Kidney (tissue), 14 donors: Measurements from ENCODE around the gene CDC42BPG. TPM values are rescaled to one million over a fixed set of nuclear protein-coding genes. Genes with fewer than 3 reads are reported as not detected.
A peak's percentile ranks its signal among the peaks of the same experiment; 100 is the strongest.

Source experiments
- DNase-seq, 5 donors: peaks; one replicate each; pipeline ENCODE4 v3.0.0-alpha.2; 2013 to 2020
- FAIRE-seq: peaks from 2 replicates; lab custom pipeline; 2012; peaks lifted over from hg19 to GRCh38; lab: Jason Lieb, UNC
- H3K27ac ChIP-seq, 2 donors: one replicate each; pipeline ENCODE4 v1.7.0; 2013; ENCODE audit warnings: low read depth in 2 of 2, low read length in 2 of 2, inconsistent platforms in 1 of 2
- H3K27me3 ChIP-seq: one replicate; pipeline ENCODE4 v1.7.1; 2013; ENCODE audit warnings: low read length, inconsistent platforms; ENCODE audit not compliant: control insufficient read depth, insufficient read depth
- H3K36me3 ChIP-seq, 3 donors: one replicate each; pipeline versions ENCODE4 v1.7.0 to v1.7.1; 2013; ENCODE audit warnings: low read length in 3 of 3, control low read depth in 1 of 3, inconsistent platforms in 1 of 3; ENCODE audit not compliant: insufficient read depth in 3 of 3, control insufficient read depth in 2 of 3
- H3K4me1 ChIP-seq, 3 donors: one replicate each; pipeline versions ENCODE4 v1.7.0 to v1.7.1; 2013; ENCODE audit warnings: low read length in 3 of 3, inconsistent platforms in 1 of 3, low read depth in 1 of 3; ENCODE audit not compliant: control insufficient read depth in 2 of 3, insufficient read depth in 2 of 3
- H3K4me3 ChIP-seq, 3 donors: one replicate each; pipeline versions ENCODE4 v1.7.0 to v1.8.1; 2013; ENCODE audit warnings: low read length in 3 of 3, control low read depth in 1 of 3, inconsistent platforms in 1 of 3
- H3K9ac ChIP-seq, 3 donors: one replicate each; pipeline versions ENCODE4 v1.7.0 to v1.7.1; 2013; ENCODE audit warnings: low read length in 3 of 3, control low read depth in 1 of 3, inconsistent platforms in 1 of 3
- H3K9me3 ChIP-seq, 3 donors: one replicate each; pipeline versions ENCODE4 v1.7.0 to v1.7.1; 2013; ENCODE audit warnings: low read length in 3 of 3, control low read depth in 1 of 3, inconsistent platforms in 1 of 3; ENCODE audit not compliant: control insufficient read depth in 2 of 3, insufficient read depth in 1 of 3
- intact Hi-C: fragments of 100-400 bp; cut with DNase I; formaldehyde crosslinking; loops from one replicate; pipeline ENCODE4 v1.11.1; 2022
- polyA plus RNA-seq: library from polyadenylated mRNA; stranded (reverse); fragments of 350-450 nt; fragmentation: Illumina TruSeq; extraction: RNeasy Lipid Tissue Mini Kit (QIAGEN cat#74804); gene quantifications from one replicate; pipeline ENCODE4 v1.2.3, GENCODE V29; 2014; ENCODE audit warnings: low read depth, low replicate concordance; ENCODE audit not compliant: insufficient read depth
- total RNA-seq: library from RNA; stranded (reverse); fragmentation: NEBNext Ultra II Directional; extraction: Animal tissue kit (Norgen Biotek cat#: 25700); gene quantifications from one replicate; pipeline ENCODE4 v1.2.1, GENCODE V29; 2021
- TF ChIP-seq, protein P1 (sequence below): IDR thresholded peaks from 3 replicates; pipeline ENCODE4 v1.5.1; 2012; ENCODE audit warnings: mild to moderate bottlenecking, moderate library complexity, borderline replicate concordance; ENCODE audit not compliant: insufficient read depth; ENCODE audit errors: extremely low read depth
- donor health status: control.
- donor health status: control.
- donor health status: control.
- donor health status: control.
- donor health status: control.
- donor health status: DM: yes; HTN: yes; CAD: no.
- donor health status: Normal renal cell carcinoma (clear cell type).

CDC42BPG gene
- total and polyA plus RNA-seq, 2 donors from 2014 or later = 4.5 to 20.7 TPM

DNA sequence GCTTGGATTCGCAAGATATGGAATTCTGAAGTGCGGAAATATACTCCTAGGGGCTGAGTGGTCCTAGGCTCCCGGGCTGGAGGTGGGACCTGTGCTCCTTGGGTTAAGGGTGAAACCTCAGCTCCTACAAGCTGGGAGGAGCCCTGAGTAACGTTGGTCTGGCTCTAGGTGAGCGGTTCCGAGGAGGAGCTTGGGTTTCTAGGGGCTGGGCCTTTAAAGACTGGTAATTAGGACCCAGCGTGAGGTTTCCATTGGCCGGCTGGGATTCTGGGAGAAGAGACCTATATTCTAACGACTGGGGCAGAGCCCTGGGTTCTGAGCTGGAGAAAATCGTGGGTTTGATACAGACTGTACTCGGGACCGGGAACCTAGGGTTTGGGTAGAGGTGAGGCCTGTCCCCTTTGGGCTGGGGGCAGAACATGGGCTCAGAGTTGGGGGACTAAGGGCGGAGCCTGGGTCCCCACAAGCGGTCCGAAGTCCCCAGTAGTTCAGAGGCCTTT, 40.6 kb downstream of the CDC42BPG start:
- intact Hi-C loops = no loop called here
- no peak for DNase-seq
- no peak for FAIRE-seq
- peak overlapping the region; percentile 59 to 75 (median 69) for H3K4me3 ChIP-seq
- TF ChIP-seq, protein P1, sequence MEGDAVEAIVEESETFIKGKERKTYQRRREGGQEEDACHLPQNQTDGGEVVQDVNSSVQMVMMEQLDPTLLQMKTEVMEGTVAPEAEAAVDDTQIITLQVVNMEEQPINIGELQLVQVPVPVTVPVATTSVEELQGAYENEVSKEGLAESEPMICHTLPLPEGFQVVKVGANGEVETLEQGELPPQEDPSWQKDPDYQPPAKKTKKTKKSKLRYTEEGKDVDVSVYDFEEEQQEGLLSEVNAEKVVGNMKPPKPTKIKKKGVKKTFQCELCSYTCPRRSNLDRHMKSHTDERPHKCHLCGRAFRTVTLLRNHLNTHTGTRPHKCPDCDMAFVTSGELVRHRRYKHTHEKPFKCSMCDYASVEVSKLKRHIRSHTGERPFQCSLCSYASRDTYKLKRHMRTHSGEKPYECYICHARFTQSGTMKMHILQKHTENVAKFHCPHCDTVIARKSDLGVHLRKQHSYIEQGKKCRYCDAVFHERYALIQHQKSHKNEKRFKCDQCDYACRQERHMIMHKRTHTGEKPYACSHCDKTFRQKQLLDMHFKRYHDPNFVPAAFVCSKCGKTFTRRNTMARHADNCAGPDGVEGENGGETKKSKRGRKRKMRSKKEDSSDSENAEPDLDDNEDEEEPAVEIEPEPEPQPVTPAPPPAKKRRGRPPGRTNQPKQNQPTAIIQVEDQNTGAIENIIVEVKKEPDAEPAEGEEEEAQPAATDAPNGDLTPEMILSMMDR = no peak
- no peaks in the 10 kb centered on the region for H3K27me3 ChIP-seq
- no peaks in the 10 kb centered on the region for H3K9me3 ChIP-seq
- H3K27ac ChIP-seq = peak overlapping the region; percentile 80 to 84
- H3K9ac ChIP-seq = peak overlapping the region; percentile 41 to 68 (median 45)
- peaks cover 0 to 11% (median 6%) of the 10 kb centered on the region in 3 donors for H3K36me3 ChIP-seq
- peaks cover 0 to 12% (median 9%) of the 10 kb centered on the region in 3 donors for H3K4me1 ChIP-seq

DNA sequence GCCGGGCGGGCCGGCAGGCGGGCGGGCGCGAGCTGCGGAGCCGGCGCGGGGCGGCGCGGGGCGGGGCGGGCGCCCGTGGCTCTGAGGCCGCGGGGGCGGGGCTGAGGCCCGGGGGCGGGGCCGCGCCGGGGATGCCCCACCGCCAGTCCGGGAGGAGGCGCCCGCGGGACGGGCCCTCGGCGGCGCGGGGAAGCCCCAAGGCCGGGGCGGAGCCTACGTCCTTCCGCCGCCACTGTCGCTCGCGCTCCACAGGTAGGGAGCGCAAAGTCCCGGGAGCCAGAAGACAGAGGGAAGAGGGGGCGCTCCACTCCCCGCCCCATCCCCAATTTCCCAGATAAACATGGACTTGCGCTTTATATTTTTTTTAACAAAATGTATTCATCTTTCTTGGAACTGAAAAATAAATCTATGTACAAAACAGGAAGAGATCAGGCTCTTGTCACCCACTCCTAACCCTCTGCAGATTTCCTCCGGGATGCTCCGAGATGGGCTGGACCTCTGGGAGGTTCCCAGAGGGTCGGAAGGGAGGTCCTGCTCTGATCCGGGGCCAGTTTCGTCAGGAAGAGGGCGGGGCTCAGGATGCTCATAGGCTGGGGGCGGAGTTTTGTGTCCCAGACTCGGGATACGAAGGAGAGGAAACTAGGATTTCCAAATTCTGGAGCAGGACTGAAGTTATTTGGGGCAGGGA, 41.2 kb downstream of the CDC42BPG start, which contains the start of gene MAP4K2:
TSS of gene MAP4K2 (minus strand) at position 57 of the 688 bp plus-strand sequence. CDS start 65 bp downstream, outside the sequence.
- DNase-seq = peak; percentile 88 to 96 (median 92)
- no peak for FAIRE-seq
- TF ChIP-seq, protein P1 = no peak
- peaks cover 0 to 12% (median 9%) of the 10 kb centered on the region in 3 donors for H3K4me1 ChIP-seq
- no peaks in the 10 kb centered on the region for H3K9me3 ChIP-seq
- intact Hi-C loops = no loop called here
- peak within 1 kb of the TSS; percentile 41 to 68 (median 45) for H3K9ac ChIP-seq
- H3K27ac ChIP-seq = peak within 1 kb of the TSS; percentile 80 to 84
- H3K27me3 ChIP-seq = no peaks in the 10 kb centered on the region
- peak within 1 kb of the TSS; percentile 59 to 75 (median 69) for H3K4me3 ChIP-seq
- peaks cover 0 to 11% (median 6%) of the 10 kb centered on the region in 3 donors for H3K36me3 ChIP-seq

DNA sequence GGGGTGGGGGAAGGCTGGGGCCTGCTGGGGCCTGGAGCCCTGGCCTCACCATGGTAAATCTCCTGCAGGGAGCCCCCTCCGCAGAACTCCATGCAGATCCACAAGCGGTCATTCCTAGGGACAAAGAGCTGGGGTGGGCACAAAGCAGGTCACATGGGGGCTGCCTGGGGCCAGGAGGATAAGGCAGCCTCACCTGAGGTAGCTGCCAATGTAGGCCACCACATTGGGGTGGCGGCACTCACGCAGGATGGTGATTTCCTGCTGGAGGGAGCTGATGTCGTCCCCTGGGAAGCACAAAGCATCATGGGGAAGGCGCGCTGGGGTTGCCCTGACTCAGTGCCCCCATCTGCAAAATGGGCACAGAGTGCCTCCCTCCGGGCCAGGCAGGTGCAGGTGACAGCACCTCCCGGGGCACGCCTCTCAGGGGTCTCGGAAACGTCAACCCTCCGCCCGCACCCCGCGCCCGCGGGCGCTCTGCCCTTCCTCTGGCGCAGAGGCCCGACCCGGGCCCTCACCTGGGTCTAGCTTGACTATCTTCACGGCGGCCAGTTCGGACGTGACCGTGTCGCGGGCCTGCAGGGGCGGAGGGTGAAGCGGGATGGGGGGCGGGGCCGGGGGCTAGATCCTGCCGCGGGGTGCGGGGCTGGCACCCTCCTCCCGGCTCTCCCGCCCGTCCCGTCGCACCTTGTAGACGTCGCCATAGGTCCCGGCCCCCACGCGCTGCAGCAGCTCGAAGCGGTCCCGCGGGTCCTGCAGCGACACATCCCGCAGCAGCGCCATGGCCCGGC, 41.9 kb downstream of the CDC42BPG start:
- H3K27me3 ChIP-seq = no peaks in the 10 kb centered on the region
- peak overlapping the region in 2 of 3 donors; percentile 6 to 12 for H3K9ac ChIP-seq
- no peaks in the 10 kb centered on the region for H3K9me3 ChIP-seq
- H3K4me1 ChIP-seq = peaks cover 0 to 12% (median 9%) of the 10 kb centered on the region in 3 donors
- DNase-seq (peak in 3 of 5 donors; percentile 31 to 89 (median 85)), FAIRE-seq (no peak)
- peak overlapping the region in 2 of 3 donors; percentile 11 to 52 for H3K4me3 ChIP-seq
- intact Hi-C loops = no loop called here
- TF ChIP-seq, protein P1 = no peak
- H3K36me3 ChIP-seq = peaks cover 0 to 11% (median 6%) of the 10 kb centered on the region in 3 donors
- H3K27ac ChIP-seq = peak overlapping the region in 1 of 2 donors; percentile 42
